ENCODE data around the gene PDE5A.
"Not testable (repeated sequence)": the region's sequence is repeated elsewhere in the genome, so short reads cannot be mapped to it uniquely, and the experiment has no call there.

DNA sequence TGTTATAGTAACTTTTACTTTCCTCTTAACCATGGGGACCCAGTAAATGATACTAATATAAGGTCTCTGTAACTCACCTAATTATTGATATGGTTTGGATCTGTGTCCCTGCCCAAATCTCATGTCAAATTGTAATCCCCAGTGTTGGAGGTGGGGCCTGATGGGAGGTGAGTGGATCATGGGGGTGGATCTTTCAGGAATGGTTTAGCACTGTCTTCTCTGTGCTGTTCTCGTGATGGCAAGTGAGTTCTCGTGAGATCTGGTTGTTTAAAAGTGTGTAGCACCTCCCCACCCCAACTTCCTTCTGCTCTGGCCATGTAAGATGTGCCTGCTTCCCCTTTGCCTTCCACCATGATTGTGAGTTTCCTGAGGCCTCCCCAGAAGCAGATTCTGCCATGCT, 34.0 kb upstream of the PDE5A start:
- TF ChIP-seq TAF1 (IDR thresholded peaks at IDR 0.05; ENCODE audit: low read depth); MXI1 (conservative IDR thresholded peaks at IDR 0.05; ENCODE audit: poor library complexity, severe bottlenecking); EZH2 (IDR thresholded peaks at IDR 0.05; ENCODE audit: borderline replicate concordance, insufficient read depth, low read length, poor library complexity, severe bottlenecking); POLR2AphosphoS5 (IDR thresholded peaks at IDR 0.05): not testable (repeated sequence)
- TF ChIP-seq, protein P1, sequence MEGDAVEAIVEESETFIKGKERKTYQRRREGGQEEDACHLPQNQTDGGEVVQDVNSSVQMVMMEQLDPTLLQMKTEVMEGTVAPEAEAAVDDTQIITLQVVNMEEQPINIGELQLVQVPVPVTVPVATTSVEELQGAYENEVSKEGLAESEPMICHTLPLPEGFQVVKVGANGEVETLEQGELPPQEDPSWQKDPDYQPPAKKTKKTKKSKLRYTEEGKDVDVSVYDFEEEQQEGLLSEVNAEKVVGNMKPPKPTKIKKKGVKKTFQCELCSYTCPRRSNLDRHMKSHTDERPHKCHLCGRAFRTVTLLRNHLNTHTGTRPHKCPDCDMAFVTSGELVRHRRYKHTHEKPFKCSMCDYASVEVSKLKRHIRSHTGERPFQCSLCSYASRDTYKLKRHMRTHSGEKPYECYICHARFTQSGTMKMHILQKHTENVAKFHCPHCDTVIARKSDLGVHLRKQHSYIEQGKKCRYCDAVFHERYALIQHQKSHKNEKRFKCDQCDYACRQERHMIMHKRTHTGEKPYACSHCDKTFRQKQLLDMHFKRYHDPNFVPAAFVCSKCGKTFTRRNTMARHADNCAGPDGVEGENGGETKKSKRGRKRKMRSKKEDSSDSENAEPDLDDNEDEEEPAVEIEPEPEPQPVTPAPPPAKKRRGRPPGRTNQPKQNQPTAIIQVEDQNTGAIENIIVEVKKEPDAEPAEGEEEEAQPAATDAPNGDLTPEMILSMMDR (IDR thresholded peaks at IDR 0.05; ENCODE audit: poor library complexity, severe bottlenecking) = not testable (repeated sequence)
